ENCODE data around the gene IDE. TPM values are rescaled to one million over a fixed set of nuclear protein-coding genes. Genes with fewer than 3 reads are reported as not detected.

Gene IDE
- total RNA-seq, 4 donors from 2014 or later: 22.1 to 32.9 (median 24.4) TPM

- DNase-seq: no peak
- in situ Hi-C loops (cut with MboI; ENCODE audit: low pct_ligation_motif_present in 1 of 4, low pct_unique_long_range_greater_than_20kb in 1 of 4, low sequenced_read_pairs in 3 of 4) (no loop called here), intact Hi-C loops (cut with DNase I; ENCODE audit: low total_unique reads) (no loop called here)
- TF ChIP-seq CTCF (IDR thresholded peaks at IDR 0.05) (no peak), POLR2AphosphoS5 (IDR thresholded peaks at IDR 0.05) (no peak), POLR2A (IDR thresholded peaks at IDR 0.05) (no peak), EP300 (IDR thresholded peaks at IDR 0.05; ENCODE audit: low read depth) (no peak)
- Histone ChIP-seq H3K36me3 (peaks cover 0 to 56% (median 14%) of the 10 kb centered on the region in 4 donors), H3K27me3 (no peaks in the 10 kb centered on the region), H3K9me3 (no peaks in the 10 kb centered on the region), H3K4me3 (no peak overlapping the region), H3K4me1 (no peaks in the 10 kb centered on the region), H3K27ac (no peak overlapping the region)
Observed at GRCh38 chr10:92486637-92487036, 87.3 kb downstream of the IDE start.

GRCh38 chr10:92483539-92483938 is 90.4 kb downstream of the IDE start:
- in situ Hi-C loops (cut with MboI; ENCODE audit: low pct_ligation_motif_present in 1 of 4, low pct_unique_long_range_greater_than_20kb in 1 of 4, low sequenced_read_pairs in 3 of 4): no loop called here
- DNase-seq: no peak
- 99% methylated on average over 4 of the region's 4 CpGs; no CpG with 5 or more reads in 1 of the 2 donors for WGBS, 2 donors (ENCODE audit: low coverage in 1 of 2)
- H3K36me3 ChIP-seq: peaks cover 0 to 40% (median 12%) of the 10 kb centered on the region in 4 donors
- H3K4me3 ChIP-seq: no peak overlapping the region
- TF ChIP-seq POLR2AphosphoS5 (IDR thresholded peaks at IDR 0.05) (no peak), POLR2A (IDR thresholded peaks at IDR 0.05) (no peak), CTCF (IDR thresholded peaks at IDR 0.05) (no peak), EP300 (IDR thresholded peaks at IDR 0.05; ENCODE audit: low read depth) (no peak)
- H3K4me1 ChIP-seq: no peaks in the 10 kb centered on the region
- H3K27ac ChIP-seq: no peak overlapping the region
- intact Hi-C loops (cut with DNase I; ENCODE audit: low total_unique reads): no loop called here
- no peaks in the 10 kb centered on the region for H3K9me3 ChIP-seq
- H3K27me3 ChIP-seq: no peaks in the 10 kb centered on the region

- peaks cover 0 to 39% (median 15%) of the 10 kb centered on the region in 4 donors for H3K36me3 ChIP-seq
- DNase-seq: no peak
- in situ Hi-C loops (cut with MboI; ENCODE audit: low pct_ligation_motif_present in 1 of 4, low pct_unique_long_range_greater_than_20kb in 1 of 4, low sequenced_read_pairs in 3 of 4) (no loop called here), intact Hi-C loops (cut with DNase I; ENCODE audit: low total_unique reads) (no loop called here)
- no peaks in the 10 kb centered on the region for H3K9me3 ChIP-seq
- H3K4me3 ChIP-seq: no peak overlapping the region
- TF ChIP-seq CTCF (IDR thresholded peaks at IDR 0.05) (no peak), EP300 (IDR thresholded peaks at IDR 0.05; ENCODE audit: low read depth) (no peak), POLR2AphosphoS5 (IDR thresholded peaks at IDR 0.05) (no peak), POLR2A (IDR thresholded peaks at IDR 0.05) (no peak)
- no peaks in the 10 kb centered on the region for H3K27me3 ChIP-seq
- no peak overlapping the region for H3K27ac ChIP-seq
- no peaks in the 10 kb centered on the region for H3K4me1 ChIP-seq
Observed at GRCh38 chr10:92480413-92480812, 93.5 kb downstream of the IDE start.

GRCh38 chr10:92479547-92479946 is 94.3 kb downstream of the IDE start:
- Histone ChIP-seq H3K4me1 (no peaks in the 10 kb centered on the region), H3K4me3 (no peak overlapping the region), H3K9me3 (no peaks in the 10 kb centered on the region), H3K27ac (no peak overlapping the region), H3K36me3 (peaks cover 0 to 43% (median 19%) of the 10 kb centered on the region in 4 donors), H3K27me3 (no peaks in the 10 kb centered on the region)
- DNase-seq: no peak
- intact Hi-C loops (cut with DNase I; ENCODE audit: low total_unique reads) (no loop called here), in situ Hi-C loops (cut with MboI; ENCODE audit: low pct_ligation_motif_present in 1 of 4, low pct_unique_long_range_greater_than_20kb in 1 of 4, low sequenced_read_pairs in 3 of 4) (no loop called here)
- TF ChIP-seq POLR2AphosphoS5 (IDR thresholded peaks at IDR 0.05): no peak
- TF ChIP-seq POLR2A (IDR thresholded peaks at IDR 0.05): no peak
- no peak for TF ChIP-seq EP300 (IDR thresholded peaks at IDR 0.05; ENCODE audit: low read depth)
- no peak for TF ChIP-seq CTCF (IDR thresholded peaks at IDR 0.05)
- WGBS, 2 donors (ENCODE audit: low coverage in 1 of 2): 90 to 91% methylated on average over 7 of the region's 7 CpGs

Data from transverse colon (tissue), 4 donors.